ENCODE data around the gene ARFGEF2.
"Not testable (repeated sequence)": the region's sequence is repeated elsewhere in the genome, so short reads cannot be mapped to it uniquely, and the experiment has no call there.

Gene ARFGEF2

DNA sequence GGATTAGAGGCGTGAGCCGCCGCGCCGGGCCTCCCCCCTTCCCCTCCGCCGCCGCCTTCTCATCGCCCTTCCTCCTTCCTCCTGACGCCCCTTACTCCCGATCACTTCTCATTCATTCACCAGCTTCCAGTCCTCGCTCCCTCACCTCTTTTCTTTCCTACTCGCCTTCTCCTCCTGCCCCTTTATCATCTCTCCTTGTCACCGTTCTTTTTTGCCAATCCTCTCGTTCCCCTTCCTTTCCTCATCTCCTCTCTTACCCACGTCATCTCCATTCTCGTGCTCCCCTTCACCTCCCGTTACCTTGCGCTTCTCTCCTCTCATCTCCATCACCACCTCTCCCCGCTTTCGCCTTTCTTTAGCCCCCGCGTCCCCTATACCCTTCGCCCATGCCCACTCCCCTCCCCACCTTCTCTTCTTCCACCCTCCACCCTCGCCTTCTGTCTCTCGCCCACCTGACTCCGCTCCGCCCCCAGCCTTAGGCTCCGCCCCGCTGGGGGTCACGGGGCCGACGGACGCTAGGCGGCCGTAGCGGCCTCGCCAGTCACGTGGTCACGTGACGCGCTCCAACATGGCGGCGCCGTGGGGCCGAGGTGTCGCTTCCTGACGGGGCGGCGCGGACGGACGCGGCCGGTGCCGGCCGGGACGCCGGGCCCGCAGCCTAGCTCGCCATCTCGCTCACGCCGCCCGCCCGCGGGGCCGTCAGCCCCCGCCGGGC is at the start of gene ARFGEF2:
ARFGEF2 (plus strand) TSS at position 544 of the 715 bp plus-strand sequence. CDS start 179 bp downstream, outside the sequence.
- peak; percentile 84 to 94 (median 92) for DNase-seq (ENCODE audit: low read depth in 3 of 3)

DNA sequence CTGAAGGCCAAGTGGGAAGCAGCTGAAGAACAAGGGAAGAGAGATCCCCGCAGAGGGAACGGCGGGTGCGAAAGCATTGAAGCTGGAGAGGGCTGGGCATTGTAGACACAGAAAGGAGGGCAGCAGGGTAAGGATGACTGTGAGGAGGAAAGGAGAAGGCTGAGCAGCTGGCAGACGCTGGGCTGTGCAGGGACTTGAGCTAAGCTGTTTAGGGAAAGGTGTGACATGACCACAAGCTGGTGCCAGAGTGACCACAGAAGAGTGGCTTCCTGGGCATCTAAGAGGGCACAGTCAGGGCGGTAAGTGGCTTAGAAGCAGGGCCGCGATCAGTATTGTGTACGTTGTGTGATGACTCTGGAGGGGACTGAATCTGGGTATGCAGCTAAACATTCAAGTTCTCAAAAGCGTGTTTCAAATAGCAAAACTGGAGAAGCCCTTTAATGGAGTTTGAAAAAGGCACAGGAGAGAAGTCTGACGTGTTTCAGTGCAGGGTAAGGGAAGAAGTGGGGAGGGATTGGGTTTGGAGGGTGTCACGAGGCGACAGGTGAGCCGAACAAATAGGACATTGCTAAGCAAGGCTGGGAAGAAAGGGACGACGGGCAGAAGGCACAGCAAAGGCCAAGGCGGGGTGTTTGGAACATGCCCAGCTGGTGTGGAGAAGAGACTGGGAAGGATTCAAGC is 46.1 kb upstream of the ARFGEF2 start:
- DNase-seq (ENCODE audit: low read depth in 3 of 3): no peak

DNA sequence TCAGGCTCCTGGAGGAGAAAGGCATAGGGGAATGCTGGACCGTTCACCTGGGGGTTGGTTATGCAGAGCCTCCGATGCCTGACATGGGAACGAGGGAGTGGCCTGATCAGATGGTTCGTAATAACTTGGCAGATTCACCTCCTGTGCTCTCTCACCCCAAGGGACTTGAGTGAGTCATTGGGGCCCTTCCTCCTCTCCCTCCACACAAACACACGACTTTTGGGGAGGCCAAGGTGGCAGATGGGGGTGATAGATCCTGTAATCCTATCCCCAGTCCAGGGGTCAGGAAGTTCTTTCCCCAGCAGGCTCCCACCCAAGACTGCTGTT is 45.6 kb upstream of the ARFGEF2 start:
- no peak for DNase-seq (ENCODE audit: low read depth in 3 of 3)

DNA sequence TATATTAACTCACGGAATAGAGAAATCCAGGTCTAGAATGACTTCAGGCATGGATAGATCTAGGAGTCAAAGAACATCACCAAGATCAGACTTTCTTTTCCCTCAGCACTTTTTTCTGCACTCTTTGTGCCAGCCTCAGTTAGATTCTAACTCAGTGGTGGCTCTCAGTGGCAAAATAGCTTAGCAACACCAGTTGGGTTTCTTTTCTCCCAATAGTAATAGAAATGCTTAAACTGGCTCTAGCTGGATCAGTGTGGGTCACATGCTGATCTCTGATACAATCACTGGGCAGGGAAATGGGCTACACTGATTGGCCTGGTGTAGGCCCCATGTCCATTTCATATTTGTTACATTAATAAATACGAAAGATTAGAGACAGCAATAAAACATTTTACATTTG is 44.2 kb upstream of the ARFGEF2 start:
- DNase-seq (ENCODE audit: low read depth in 3 of 3): no peak

DNA sequence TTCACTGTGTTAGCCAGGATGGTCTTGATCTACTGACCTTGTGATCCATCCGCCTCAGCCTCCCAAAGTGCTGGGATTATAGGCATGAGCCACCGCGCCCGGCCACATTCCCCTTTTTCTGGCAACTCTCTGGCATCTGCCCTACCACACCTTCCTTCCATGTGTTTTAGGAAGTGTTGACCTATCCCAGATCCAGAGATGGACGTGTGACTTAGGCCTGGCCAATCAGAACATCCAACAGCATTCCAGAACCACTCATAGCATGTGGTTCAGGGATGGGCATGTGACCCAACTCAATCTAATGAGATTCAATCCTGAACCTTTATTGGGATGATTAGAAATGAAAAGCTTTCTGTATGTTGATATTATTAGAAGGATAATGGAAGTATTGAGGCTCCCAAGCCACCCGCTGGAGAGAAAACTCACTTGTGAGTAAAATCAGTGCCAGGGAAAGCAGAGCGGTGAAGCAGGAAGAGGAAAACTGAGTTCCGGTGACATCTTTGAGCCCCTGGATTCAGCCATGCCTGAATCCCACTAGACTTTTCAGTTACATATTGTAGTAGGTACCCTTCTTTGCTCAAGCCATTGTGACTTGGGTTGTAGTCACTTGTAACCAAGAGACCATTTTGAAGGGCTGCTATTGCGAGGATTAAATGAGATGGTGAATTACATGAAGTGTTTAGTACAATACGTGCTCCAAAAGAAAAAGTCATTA is 42.8 kb upstream of the ARFGEF2 start:
- DNase-seq (ENCODE audit: low read depth in 3 of 3): no peak

DNA sequence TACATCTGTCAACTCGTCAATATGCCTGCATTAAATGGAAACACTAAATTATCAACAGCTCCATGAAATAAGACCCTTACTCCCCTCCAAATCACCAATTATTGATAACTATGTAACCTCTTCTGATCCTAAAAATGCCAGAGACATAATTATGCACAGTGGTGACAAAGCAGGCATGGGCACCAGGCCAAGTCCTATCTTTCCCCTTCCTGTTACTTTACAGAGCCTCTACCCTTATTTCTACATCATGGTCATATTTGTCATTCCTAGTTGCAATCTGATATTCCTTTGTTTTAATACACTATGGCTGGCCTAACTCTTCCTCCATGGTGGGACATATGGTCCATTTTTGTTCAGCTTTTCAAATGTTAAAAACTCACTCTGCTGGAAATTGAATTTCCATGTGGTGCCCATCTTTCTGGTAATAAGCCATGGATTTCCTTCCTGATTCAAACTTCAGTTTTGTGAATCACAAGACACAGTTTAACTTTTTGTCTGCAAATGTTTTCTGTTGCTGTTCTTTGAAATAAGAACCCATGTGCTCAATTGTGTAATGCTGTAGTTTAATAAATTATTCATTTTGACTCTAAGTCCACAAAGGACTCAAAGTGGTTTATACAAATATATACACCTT is 41.8 kb upstream of the ARFGEF2 start:
- no peak for DNase-seq (ENCODE audit: low read depth in 3 of 3)

DNA sequence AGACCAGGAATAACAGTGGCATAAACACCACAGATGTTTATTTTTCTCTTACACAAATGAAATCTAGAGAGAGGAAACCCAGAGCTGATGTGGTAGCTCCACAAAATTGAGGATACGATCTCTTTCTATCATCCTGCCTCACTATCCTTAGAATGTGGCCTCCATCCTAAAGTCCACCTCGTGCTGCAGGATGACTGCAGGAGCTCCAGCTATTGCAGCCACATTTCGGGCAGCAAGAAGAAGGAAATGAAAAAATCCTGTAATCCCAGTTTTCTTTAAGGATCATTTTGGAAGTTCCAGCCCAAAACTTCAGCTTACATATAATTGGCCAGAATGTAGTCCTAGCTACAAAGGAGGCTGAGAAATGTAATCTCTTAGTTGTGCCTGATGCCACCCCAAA is 41.2 kb upstream of the ARFGEF2 start:
- DNase-seq (ENCODE audit: low read depth in 3 of 3): no peak

DNA sequence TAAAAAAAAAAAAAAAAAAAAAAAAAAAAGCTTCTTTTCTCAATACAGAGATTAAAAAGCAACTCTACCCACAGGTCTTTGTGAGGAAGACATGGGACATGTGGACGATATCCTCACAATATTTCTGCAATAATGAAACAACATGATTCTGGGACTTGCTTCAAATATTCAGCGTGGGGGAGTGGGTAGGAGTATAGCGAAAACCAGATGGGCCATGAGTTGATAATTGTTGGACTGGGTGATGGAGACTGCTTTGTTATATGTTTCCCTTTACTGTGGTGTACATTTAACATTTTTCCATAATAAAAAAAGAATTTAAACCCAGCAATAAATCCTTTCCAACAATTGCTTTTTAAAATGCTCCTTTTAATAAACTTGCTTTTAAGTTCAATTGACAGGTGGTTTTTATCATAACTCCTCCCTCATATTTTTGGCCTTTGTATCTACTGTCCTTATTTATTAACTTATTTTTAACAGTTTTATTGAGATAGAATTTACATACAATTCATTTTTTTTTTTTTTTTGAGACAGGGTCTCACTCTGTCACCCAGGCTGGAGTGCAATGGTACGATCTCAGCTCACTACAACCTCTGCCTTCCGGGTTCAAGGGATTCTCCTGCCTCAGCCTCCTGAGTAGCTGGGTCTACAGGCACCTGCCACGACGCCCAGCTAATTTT is 40.4 kb upstream of the ARFGEF2 start:
- no peak for DNase-seq (ENCODE audit: low read depth in 3 of 3)

DNA sequence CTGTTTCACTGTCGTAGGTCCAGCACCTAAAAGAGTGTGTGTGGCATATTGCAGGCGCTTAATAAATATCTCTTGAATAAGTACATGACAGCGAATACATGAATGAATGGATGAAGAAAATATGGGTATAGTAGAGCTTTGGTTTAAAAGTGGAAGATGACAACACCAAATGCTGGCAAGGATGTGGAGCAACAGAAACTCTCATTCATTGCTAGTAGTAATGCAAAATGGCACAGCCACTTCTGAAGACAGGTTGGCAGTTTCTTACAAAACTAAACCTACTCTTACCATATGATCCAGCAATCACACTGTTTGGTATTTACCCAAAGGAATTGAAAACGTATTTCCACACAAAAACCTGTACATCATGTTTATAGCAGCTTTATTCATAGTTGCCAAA is 36.3 kb upstream of the ARFGEF2 start:
- DNase-seq (ENCODE audit: low read depth in 3 of 3): no peak

DNA sequence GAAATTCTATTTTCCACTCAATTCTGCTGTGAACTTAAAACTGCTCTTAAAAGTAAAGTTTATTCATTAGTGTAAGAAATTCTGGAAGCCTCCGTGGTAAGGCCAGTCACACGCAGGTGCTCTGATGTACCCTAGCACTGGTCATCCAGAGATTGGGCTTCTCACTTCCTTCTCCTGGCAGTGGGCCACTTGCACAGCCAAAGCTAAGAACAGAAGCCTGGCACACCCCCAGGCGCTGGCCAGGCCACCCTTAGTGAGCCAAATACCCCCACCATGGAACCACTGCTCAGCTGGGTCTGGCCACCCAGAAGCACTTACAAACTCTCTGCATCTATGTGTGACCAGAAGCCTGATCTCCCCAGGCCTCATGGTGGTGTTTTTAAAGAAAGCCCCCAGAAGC is 35.3 kb upstream of the ARFGEF2 start:
- no peak for DNase-seq (ENCODE audit: low read depth in 3 of 3)

DNA sequence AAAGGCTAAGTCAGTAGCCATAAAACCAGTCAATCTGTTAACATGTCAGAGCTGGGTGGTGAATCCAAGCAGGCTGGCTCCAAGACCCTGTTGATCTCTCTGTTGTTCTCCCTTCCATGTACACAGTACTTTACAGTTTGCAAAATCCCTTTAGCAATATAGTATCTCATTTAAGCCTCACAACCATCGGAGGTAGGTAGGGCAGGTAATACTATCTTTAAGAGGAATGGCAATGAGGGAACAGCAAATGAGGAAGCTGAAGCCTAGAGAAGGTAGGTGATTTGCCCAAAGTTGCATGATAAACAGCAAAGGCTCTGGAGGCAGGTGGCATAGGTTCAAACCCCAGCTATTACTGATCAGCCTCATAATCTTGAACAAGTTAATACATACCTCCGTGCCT is 34.7 kb upstream of the ARFGEF2 start:
- no peak for DNase-seq (ENCODE audit: low read depth in 3 of 3)

DNA sequence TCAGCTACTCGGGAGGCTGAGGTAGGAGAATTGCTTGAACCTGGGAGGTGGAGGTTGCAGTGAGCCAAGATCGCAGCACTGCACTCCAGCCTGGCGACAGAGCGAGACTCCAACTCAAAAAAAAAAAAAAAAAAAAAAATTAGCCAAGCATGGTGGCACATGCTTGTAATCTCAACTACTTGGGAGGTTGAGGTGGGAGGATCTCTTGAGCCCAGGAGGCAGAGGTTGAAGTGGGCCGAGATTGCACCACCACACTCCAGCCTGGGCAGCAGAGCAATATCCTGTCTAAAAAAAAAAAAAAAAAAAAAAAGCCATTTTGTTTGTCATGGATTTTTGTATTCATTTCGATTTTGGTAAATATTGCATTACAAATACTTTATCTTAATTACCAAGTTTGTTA is 33.0 kb upstream of the ARFGEF2 start:
- not testable (repeated sequence) for DNase-seq (ENCODE audit: low read depth in 3 of 3)

DNA sequence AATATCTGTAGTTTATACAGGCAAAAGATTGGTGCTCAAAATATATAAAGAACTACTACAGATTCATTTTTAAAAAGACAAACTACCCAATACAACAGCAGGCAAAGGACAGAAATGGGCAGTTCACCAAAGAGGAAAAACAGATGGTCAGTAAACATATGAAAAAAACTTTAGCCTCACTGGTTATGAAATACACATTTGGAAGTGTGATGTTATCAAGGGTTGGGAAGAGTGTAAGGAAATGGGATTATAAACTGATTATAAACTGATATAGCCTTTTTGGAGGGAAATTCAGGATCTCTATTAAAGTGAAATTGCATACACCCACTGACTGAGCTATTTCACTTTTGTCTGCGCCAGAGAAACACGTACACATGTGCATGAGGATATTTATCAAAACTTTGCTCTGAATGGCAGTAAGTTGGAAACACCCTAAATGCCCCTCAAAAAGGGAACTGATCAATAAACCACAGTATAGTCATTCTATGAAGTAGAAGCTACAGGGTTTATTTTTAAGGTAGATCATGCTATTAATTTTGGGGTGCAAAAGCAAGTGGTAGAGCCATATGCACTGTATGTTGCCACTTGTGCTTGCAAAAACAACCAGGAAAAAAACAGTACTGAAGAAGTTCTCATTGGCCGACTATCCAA is 32.2 kb upstream of the ARFGEF2 start:
- DNase-seq (ENCODE audit: low read depth in 3 of 3): no peak

DNA sequence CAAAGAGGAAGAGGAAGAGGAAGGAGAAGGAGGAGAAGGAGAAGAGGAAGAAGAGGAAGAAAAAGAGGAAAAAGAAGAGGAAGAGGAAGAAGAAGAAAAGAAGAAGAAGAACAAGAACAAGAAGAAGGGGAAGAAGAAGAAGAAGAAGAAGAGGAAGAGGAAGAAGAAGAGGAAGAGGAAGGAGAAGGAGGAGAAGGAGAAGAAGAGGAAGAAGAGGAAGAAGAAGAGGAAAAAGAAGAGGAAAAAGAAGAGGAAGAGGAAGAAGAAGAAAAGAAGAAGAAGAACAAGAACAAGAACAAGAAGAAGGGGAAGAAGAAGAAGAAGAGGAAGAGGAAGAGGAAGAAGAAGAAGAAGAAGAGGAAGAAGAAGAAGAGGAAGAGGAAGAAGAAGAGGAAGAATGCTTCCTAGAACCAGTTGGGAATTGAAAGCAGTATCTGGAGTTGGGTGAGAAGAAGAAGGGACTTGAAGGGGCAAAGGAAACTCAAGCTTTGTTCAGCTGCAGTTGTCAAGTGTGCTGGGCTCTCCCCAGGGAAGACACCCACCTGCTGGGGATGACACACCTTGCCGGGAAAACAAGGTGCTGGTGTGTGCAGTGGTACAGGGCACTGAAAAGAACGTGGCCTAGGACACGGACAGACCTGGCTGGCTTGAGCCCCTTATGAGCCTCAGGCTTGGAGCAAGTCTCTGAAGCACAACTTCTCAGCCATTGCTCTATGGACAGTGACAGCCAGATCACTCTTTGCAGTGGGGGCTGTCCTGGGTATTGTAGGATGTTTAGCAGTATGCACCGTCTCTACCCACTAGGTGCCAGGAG is 30.1 kb upstream of the ARFGEF2 start:
- DNase-seq (ENCODE audit: low read depth in 3 of 3): no peak

DNA sequence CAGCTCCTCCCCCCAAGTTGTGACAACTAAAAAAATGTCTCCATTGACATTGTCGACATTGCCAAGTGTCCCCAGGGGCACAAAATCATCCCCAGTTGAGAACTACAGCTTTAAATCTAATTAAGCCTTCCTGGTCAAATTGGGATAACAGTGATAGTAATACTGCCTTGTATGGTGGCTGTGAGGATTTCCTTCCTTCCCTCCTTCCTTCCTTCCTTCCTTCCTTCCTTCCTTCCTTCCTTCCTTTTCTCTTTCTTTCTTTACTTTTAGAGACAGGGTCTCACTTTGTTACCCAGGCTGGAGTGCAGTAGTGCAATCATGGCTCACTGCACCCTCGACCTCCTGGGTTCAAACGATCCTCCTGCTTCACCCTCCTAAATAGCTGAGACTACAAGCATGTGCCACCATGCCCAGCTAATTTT is 29.5 kb upstream of the ARFGEF2 start:
- no peak for DNase-seq (ENCODE audit: low read depth in 3 of 3)

DNA sequence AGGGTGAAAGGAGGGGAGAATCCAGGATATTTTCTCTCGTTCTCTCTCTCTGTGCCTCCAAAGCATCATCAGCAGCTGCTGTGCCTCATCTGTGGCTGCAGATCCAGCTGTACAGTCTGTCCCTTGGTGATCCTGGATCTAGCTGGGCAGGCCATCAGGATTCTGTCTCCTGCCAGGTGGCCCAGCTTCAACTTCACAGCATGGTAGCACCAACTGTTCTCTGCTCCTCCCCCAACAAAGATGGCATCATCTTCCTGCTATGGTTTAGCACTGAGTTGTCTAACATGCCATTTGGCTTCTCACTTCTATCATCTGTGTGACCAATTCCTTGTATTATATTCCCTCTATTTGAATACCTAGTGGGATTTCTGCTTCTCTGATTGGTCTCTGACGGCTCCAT is 28.6 kb upstream of the ARFGEF2 start:
- DNase-seq (ENCODE audit: low read depth in 3 of 3): no peak

DNA sequence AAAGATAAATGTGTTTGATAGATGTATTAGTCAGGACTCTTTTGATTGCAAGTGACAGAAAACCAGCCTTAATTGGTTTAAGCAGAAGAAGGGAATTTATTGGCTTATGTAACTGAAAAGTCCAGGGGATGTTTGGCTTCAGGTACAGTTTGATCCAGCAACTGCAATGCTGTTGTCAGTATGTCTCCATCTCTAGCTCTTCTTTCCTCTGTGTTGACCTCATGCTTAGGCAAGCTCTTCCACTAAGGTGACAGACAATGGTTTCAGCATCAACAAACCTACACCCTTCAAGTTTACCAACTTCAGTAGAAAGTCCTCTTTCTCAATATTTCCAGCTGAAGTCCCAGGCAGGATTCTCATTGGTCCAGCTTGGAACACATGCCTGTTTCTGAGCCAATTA is 28.1 kb upstream of the ARFGEF2 start:
- DNase-seq (ENCODE audit: low read depth in 3 of 3): no peak

DNA sequence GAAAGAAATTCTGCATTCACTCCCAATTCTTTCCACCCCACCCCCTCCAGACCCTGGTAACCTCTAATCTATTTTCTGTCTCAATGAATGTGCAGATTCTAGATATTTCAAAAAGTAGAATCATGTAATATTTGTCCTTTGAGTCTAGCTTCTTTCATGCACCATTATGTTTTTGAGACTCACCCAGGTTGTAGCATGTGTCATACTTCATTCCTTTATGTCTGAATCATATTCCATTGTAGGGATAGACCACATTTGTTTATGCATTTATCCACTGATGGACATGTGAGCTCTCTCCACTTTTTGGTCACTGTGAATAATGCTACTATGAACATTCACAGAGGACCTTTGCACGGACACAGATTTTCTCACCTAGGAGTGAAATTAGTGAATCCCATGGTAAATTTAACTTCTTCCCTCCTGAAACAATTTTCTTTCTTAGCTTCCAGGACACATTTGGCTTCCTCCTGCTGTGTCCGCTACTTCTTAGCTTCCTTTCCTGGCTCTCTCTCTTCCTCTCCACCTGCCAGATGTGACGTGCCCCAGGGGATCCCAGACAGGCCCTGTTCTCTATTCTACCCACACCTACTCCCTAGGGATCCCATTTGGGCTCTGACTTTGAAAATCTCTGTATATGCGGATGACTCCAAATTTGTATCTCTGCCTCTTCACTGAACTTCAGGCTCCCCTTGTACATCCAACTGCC is 24.1 kb upstream of the ARFGEF2 start:
- no peak for DNase-seq (ENCODE audit: low read depth in 3 of 3)

DNA sequence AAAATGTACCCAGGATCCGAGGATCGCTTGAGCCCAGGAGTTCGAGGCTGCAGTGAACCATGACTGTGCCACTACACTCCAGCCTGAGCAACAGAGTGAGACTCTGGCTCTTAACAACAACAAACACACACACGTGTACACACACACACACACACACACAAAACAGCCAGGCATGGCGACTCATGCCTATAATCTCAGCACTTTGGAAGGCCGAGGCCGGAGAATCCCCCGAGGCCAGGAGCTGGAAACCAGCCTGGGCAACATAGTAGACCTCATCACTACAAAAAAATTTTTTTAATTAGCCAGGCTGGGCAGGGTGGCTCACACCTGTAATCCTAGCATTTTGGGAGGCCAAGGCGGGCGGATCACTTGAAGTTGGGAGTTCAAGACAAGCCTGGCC is 23.3 kb upstream of the ARFGEF2 start:
- DNase-seq (ENCODE audit: low read depth in 3 of 3): no peak

Measured in stimulated activated CD4-positive, alpha-beta T cell treated with anti-CD3 and anti-CD28 coated beads, TNF-alpha, amount 100 ng/mL, for 4 hours (primary cell).